HG03045 (cell line): ENCODE results near the gene STK32B.

ENCODE experiments used
- ATAC-seq: cut with Tn5 transposase; IDR thresholded peaks from one replicate; pipeline ENCODE4 v1.9.1; 2021; ENCODE audit warnings: mild to moderate bottlenecking, moderate library complexity; ENCODE audit not compliant: unreplicated experiment

Gene STK32B

GRCh38 chr4:5461477-5461876, 410.2 kb downstream of the STK32B start:
- ATAC-seq: no peak

DNA sequence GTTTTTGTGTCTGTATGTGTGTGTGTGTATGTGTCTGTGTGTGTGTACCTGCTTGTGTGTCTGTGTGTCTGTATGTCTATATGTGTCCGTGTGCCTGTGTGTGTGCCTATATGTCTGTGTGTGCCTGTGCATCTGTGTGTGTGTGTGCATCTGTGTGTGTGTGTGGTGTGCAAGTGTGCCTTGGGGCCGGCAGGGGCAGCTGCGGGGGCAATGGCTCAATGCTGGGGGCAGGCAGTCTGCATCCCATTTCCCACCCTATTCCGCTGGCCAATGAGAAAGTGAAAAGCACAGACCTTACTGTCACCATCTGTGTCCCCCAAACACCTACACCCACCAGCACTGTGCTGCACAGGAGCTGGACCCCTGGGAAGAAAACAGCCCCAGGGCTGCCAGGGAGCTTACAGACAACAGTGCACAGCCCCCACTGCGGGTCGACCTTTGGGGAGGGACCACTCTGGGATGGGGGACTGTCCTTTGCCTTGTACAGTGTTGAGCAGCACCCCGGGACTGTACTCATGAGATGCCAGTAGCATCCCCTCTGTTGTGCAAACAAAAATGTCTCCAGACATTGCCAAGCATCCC, 411.1 kb downstream of the STK32B start:
- no peak for ATAC-seq

DNA sequence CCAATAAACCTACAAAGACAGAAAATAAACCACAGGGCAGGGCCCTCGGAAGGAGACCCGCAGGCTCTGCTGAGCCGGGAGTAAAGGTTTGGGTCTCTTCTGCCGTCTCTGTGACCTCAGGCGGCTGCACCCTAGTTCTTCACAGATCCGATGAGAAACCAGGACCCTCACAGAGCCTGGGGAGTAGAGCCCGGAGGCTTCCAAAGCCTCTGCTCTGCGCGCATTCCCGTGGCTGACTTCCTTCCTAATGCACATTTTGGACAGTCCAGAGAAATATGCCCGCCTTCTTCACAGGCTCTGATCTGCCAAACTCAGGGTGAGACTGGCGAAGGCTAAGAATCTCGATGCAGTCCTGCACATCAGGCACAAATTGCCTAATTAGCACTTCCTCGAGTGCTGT, 411.6 kb downstream of the STK32B start:
- ATAC-seq: no peak

- no peak for ATAC-seq
Measured at GRCh38 chr4:5463361-5463760, 412.1 kb downstream of the STK32B start.

DNA sequence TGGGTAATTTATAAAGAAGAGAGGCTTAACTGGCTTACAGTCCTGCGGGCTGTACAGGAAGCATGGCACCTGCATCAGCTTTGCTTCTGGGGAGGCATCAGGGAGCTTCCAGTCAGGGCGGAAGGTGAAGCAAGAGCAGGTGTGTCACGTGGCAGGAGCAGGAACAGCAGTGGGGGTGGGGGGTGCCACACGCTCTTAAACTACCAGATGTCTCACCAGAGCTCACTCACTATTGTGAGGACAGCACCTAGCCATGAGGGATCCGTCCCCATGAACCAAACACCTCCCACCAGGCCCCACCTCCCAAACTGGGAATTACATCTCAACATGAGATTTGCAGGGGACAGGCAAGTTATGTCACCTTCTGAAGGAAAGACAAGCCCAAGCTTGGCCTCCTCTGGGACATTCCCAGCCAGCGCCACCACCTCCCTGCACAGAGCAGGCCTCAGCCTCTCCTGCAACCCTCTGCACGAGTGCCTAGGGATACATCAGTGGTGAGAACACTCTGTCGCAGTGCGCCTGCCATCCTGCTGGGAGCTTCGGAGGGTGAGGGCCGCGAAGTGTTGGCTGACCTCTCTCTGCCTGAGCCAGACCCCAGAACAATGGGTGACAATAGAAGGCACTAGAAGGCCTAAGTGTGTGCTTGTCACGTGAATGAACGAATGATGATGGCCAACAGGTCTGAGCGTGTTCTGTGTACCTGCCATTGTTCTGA, 412.8 kb downstream of the STK32B start:
- ATAC-seq: no peak

DNA sequence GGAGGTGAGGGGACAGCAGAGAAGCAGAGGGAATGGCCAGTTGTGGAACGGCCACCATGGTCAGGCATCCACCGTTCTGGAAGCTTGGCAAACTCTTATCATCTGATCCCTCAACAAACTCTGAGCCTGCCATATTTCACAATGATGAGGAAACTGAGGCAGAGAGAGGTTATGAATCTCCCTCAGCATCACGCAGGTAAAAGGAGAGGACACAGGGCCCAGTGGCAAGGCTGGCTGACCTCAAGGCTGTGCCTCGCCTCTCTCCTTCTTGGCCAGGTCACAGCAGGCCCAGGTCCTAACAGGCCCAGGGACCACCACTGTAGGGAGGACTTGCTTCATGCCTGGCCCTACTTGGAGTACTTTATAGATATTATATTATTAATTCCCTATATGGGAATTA, 414.2 kb downstream of the STK32B start:
- ATAC-seq: no peak

- ATAC-seq: no peak
Measured at GRCh38 chr4:5465956-5466355, 414.7 kb downstream of the STK32B start.

DNA sequence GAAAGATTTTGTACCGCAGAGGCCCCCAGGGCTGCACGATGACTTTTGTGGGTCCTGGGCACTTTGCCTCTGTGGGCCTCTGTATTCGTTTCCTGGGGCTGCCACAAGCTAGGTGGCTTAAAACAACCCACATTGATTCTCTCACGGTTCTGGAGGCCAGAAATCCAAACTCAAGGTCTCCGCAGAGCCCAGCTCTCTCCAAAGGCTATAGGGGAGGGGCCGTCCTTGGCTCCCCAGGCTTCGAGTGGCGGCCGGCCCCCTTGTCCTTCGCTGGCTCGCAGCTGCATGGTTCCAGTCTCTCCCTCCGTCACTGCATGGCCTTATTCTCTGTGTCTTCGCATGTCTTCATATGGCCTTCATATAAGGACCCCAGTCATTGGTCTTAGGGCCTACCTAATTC, 415.8 kb downstream of the STK32B start:
- ATAC-seq: no peak

GRCh38 chr4:5469151-5469775, 418.0 kb downstream of the STK32B start:
- no peak for ATAC-seq

DNA sequence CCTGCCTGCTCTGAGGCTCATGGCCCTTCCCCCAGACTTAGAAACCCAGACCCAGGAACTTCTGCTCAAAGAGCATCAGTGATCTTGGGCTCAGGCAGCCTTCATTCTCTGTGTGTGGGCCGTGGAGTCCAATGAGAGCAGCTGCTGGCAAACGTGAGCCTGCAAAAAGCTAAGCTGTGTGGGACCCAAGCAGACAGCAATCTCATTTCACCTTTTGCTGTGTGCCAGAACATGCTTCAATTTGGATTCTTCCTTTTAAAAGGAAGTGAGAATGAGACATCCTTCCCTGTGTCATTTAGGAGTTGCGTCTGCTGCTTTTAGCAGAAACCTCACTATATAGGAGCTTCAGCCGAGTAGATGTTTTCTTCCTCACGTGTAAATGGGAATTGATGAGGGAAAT, 418.6 kb downstream of the STK32B start:
- ATAC-seq: no peak

DNA sequence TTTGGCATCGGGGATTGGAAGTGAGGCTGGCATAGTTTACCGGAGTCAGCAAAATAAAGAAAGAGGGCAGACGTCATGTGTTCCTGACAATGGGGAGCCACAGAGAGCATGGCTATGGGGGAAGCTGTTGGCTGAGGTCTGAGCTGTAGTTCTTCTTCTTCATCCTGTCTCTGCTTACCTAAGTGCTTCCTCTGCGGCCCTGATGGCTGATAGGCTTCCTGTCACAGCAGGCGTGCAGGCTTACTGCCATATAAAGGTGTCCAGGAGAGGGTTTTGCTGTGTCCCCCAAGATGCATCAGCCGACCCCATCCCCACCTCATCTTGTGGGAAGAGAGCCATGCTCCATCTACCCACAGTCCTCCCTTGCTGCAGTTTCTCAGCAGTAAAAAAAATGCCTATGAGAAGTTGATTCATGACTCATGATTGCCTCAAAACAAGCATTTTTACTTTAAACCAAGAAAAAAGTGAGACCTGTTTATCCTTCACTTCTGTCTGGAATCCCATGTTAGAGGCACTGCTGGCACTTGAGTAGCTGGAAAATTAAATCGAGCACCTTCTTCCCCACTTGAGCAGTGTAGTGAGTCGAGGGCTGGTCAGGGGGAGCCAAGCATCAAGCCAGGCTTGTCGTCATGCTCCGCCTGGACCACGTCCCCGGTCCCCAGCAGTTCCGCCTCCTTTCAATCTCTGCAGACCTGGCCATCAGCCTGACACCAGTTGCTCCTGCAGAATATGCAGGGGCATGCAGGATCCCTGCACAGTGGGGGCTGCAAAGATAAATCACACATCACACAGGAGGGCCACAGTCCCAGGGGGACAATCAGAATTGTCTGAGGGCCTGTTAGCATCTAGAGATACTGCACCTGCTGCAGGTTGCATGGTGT, 419.3 kb downstream of the STK32B start:
- no peak for ATAC-seq

DNA sequence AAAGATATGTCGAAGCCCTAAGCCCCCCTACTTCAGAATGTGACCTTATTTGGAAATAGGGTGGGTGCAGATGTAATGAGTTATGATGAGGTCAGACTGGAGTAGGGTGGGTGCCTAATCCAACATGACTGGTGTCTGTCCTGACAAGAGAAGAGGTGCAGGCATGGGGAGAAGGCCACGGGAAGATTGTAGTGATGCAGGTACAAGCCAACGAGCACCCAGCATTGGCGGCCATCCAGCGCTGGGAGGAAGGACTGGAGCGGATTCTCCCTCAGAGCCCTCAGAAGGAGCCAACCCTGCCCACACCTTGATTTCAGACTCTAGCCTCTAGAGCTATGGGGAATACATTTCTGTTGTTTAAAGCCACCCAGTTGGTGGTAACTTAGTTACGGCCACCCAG, 419.9 kb downstream of the STK32B start:
- no peak for ATAC-seq

GRCh38 chr4:5471691-5472090, 420.4 kb downstream of the STK32B start:
- ATAC-seq: no peak

DNA sequence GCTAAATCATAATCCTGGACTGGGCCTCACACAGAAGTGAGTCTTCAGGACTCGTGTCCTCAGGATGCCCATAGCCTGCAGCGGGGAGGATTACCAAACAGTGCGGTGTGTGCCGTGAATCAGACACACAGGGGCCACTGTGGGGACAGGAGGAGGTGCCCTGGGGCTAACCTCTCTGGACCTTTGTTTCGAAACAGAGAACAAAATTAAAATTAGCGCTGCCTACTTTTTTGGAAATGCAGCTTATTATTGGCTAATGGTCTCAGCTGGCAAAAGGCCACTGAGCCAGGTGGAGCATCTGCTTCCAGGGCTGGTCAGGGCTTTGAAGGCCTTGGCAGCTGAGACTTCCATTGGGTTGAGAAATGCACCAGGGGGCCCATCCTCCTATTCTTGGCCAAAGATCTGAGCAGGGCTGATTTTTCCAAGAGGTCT, 420.9 kb downstream of the STK32B start:
- no peak for ATAC-seq

DNA sequence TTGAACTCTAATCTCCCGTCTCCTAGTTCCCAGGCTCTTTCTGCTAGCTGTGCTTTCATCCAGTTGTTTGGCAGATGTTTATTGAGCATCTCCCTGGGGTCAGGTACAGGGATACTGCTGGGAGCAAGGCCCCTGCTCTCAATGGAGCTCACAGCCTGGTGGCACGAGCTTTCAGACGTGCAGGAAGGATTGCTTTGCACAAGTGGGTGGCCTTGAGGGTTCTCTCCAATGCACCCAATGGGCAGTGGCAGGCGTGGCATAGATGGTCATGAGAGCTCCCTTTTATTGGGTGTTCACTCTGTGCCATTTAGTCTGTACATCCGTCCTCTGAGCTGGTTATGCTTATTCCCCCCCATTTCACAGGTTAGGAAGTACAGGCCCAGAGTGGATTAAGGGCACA, 421.8 kb downstream of the STK32B start:
- no peak for ATAC-seq

DNA sequence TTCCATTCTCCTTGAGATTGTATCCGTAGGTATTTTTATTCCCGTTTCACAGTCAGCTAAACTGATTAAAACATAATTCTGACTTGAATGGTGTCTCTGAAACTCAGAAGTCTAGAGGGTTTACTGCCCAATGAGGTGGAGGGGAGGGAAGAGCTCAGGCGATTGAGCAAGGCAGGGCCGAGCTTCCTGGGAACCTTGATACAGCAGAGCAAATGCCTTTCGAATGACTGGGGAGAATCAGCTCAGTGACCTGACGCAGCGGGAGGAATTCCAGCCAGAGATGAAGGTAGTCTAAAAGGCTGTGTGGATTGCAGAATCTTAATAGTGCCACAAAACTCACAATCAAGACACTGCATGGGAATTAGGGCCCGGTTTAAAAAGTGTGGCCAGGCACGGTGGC, 423.5 kb downstream of the STK32B start:
- no peak for ATAC-seq

DNA sequence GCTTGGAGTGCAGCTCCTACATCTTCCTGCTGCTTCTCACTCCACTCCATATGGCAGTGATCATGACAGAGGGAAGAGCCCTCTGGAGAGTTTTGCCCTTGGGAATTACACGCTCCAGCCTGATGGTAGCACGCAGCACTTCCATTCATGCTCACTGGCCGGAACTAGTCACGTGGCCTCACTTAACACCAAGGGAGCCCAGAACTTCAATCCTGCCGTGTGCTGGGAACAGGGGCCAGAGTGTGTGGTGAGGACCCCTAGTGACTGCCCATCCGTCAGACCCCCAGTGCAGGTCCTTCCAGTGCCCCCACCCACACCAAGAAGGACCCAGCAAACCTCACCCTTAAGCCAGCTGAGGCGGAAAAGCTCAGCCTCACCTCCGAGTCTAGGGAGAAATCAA, 426.3 kb downstream of the STK32B start:
- ATAC-seq: no peak

DNA sequence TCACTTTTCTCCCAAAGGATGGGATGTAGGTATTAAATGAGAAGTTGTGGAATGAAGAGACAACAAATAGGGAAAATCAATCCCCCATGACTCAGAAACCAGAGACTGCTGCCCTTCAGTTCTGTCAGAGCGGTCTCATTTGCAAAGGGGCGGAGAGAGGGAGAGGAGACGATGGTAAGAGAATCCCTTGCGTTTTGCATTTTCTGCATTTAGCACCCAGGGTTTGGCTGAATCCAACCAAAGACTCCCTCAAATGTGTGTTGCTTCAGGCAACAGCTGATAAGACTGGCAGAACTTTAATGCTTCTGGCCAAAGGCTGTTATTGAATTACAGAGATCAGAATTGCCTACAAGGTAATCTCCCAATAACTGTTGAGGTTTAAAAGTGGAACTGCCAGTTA, 426.9 kb downstream of the STK32B start:
- ATAC-seq: no peak

DNA sequence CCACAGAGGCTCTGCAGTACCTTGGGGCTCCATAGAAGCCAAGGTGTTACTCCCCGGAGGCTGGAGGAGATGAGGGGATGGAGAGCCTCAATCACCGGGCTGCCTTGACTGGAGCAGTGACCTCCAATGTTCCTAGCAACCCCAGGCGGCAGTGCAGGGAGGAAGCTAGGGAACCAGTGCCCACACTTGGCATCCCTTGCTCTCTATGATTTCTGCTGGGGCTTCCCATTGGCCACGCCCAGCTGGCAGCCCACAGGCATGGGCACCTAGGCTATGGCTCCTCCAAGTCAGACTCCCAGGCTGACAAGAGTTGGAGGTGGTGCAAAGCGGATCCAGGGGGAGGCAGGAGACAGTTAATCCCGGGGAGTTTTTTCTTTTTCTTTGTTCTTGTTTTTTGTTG, 427.4 kb downstream of the STK32B start:
- ATAC-seq: no peak

DNA sequence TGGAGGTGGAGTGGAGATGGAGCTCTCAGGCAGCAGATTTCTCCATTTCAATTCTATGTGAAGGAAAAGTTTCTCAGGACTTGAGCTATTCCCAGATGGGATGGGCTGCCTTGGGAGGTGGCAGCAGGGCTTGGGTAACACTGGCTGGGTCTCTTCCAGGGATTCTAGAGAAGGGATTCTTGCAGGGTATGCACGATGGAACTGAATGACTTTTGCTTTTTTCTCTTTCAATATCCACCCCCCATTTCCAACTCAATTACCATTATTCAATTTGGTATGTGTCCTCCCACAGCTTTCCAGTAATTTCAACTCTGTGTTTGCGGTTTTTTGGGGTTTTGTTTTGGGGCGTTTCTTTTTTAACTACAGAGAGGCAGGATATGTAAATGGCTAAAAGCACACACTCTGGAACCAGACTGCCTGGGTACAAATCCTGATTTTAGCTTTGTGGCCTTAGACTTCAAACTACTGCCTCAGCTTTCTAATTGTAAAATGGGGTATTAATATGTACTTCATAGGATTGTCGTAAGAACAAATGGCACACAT, 428.3 kb downstream of the STK32B start:
- ATAC-seq: no peak

- no peak for ATAC-seq
Measured at GRCh38 chr4:5488413-5488812, 437.1 kb downstream of the STK32B start.
